ENCODE data around the gene SRSF11.
A peak's percentile ranks its signal among the peaks of the same experiment; 100 is the strongest.

The SRSF11 gene

GRCh38 chr1:70220015-70220414 lies 1.2 kb upstream of the SRSF11 start:
- no peak overlapping the region for H3K4me3 ChIP-seq (ENCODE audit: low read depth, low read length)
- DNase-seq (ENCODE audit: low read depth) = no peak

GRCh38 chr1:70220517-70221237 lies 503 bp upstream of the SRSF11 start:
- peak overlapping the region; percentile 77 for H3K4me3 ChIP-seq (ENCODE audit: low read depth, low read length)
- DNase-seq (ENCODE audit: low read depth) = no peak

GRCh38 chr1:70222716-70223235 lies 1.6 kb downstream of the SRSF11 start:
- peak overlapping the region; percentile 77 for H3K4me3 ChIP-seq (ENCODE audit: low read depth, low read length)
- DNase-seq (ENCODE audit: low read depth) = no peak

- no peak overlapping the region for H3K4me3 ChIP-seq (ENCODE audit: low read depth, low read length)
- no peak for DNase-seq (ENCODE audit: low read depth)
These were observed 3.8 kb downstream of the SRSF11 start for GRCh38 chr1:70224954-70225353.

GRCh38 chr1:70227439-70227838 lies 6.3 kb downstream of the SRSF11 start:
- H3K4me3 ChIP-seq (ENCODE audit: low read depth, low read length) = no peak overlapping the region
- DNase-seq (ENCODE audit: low read depth) = no peak

GRCh38 chr1:70228670-70229069 lies 7.5 kb downstream of the SRSF11 start:
- H3K4me3 ChIP-seq (ENCODE audit: low read depth, low read length) = no peak overlapping the region
- no peak for DNase-seq (ENCODE audit: low read depth)

- DNase-seq (ENCODE audit: low read depth) = no peak
- H3K4me3 ChIP-seq (ENCODE audit: low read depth, low read length) = no peak overlapping the region
These were observed 10.3 kb downstream of the SRSF11 start for GRCh38 chr1:70231475-70231874.

- H3K4me3 ChIP-seq (ENCODE audit: low read depth, low read length) = no peak overlapping the region
- no peak for DNase-seq (ENCODE audit: low read depth)
These were observed 13.6 kb downstream of the SRSF11 start for GRCh38 chr1:70234733-70235132.

- no peak for DNase-seq (ENCODE audit: low read depth)
- H3K4me3 ChIP-seq (ENCODE audit: low read depth, low read length) = no peak overlapping the region
These were observed 18.8 kb downstream of the SRSF11 start for GRCh38 chr1:70239940-70240339.

- H3K4me3 ChIP-seq (ENCODE audit: low read depth, low read length) = no peak overlapping the region
- DNase-seq (ENCODE audit: low read depth) = no peak
These were observed 25.9 kb downstream of the SRSF11 start for GRCh38 chr1:70247122-70247521.

GRCh38 chr1:70247768-70248167 lies 26.6 kb downstream of the SRSF11 start:
- DNase-seq (ENCODE audit: low read depth) = no peak
- no peak overlapping the region for H3K4me3 ChIP-seq (ENCODE audit: low read depth, low read length)

GRCh38 chr1:70248729-70249128 lies 27.5 kb downstream of the SRSF11 start:
- no peak for DNase-seq (ENCODE audit: low read depth)
- H3K4me3 ChIP-seq (ENCODE audit: low read depth, low read length) = no peak overlapping the region

GRCh38 chr1:70256664-70257063 lies 35.5 kb downstream of the SRSF11 start:
- DNase-seq (ENCODE audit: low read depth) = no peak
- no peak overlapping the region for H3K4me3 ChIP-seq (ENCODE audit: low read depth, low read length)

- H3K4me3 ChIP-seq (ENCODE audit: low read depth, low read length) = no peak overlapping the region
- no peak for DNase-seq (ENCODE audit: low read depth)
These were observed 43.7 kb downstream of the SRSF11 start for GRCh38 chr1:70264839-70265238.

- no peak overlapping the region for H3K4me3 ChIP-seq (ENCODE audit: low read depth, low read length)
- DNase-seq (ENCODE audit: low read depth) = no peak
These were observed 44.8 kb downstream of the SRSF11 start for GRCh38 chr1:70265946-70266345.

- no peak overlapping the region for H3K4me3 ChIP-seq (ENCODE audit: low read depth, low read length)
- no peak for DNase-seq (ENCODE audit: low read depth)
These were observed 56.7 kb downstream of the SRSF11 start for GRCh38 chr1:70277875-70278274.

GRCh38 chr1:70278710-70279109 lies 57.5 kb downstream of the SRSF11 start:
- no peak for DNase-seq (ENCODE audit: low read depth)
- H3K4me3 ChIP-seq (ENCODE audit: low read depth, low read length) = no peak overlapping the region

- H3K4me3 ChIP-seq (ENCODE audit: low read depth, low read length) = no peak overlapping the region
- DNase-seq (ENCODE audit: low read depth) = no peak
These were observed 63.2 kb downstream of the SRSF11 start for GRCh38 chr1:70284366-70284765.

- no peak overlapping the region for H3K4me3 ChIP-seq (ENCODE audit: low read depth, low read length)
- no peak for DNase-seq (ENCODE audit: low read depth)
These were observed 65.3 kb downstream of the SRSF11 start for GRCh38 chr1:70286453-70286852.

GRCh38 chr1:70288166-70288565 lies 67.0 kb downstream of the SRSF11 start:
- DNase-seq (ENCODE audit: low read depth) = no peak
- H3K4me3 ChIP-seq (ENCODE audit: low read depth, low read length) = no peak overlapping the region

GRCh38 chr1:70290218-70290617 lies 69.0 kb downstream of the SRSF11 start:
- no peak overlapping the region for H3K4me3 ChIP-seq (ENCODE audit: low read depth, low read length)
- DNase-seq (ENCODE audit: low read depth) = peak; percentile 3

Measured in skeletal muscle cell (primary cell).